Breast epithelium (tissue), 3 donors: ENCODE measurements around the gene CTNND2.

Experiments
- CTCF ChIP-seq, 3 donors: fragments of 450-650 bp; IDR thresholded peaks; one replicate each; pipeline ENCODE4 v1.5.1; 2016 to 2017; ENCODE audit warnings: antibody characterized with exemption in 3 of 3, mild to moderate bottlenecking in 3 of 3, moderate library complexity in 3 of 3
- POLR2A ChIP-seq: fragments of 450-650 bp; IDR thresholded peaks from one replicate; pipeline ENCODE4 v1.6.1; 2016; ENCODE audit warnings: antibody characterized with exemption, mild to moderate bottlenecking, moderate library complexity

- TF ChIP-seq CTCF (IDR thresholded peaks at IDR 0.05) (no peak), POLR2A (no peak)
Measured at GRCh38 chr5:11504065-11504885, 400.0 kb downstream of the CTNND2 start.
